Calu3 (cell line): ENCODE measurements around the gene ZDHHC24. TPM values are rescaled to one million over a fixed set of nuclear protein-coding genes. Genes with fewer than 3 reads are reported as not detected.

Experiments
- BruUV-seq: library from RNA; stranded (reverse); fragments of 400-500 nt; replicated peaks from 2 replicates; lab custom pipeline; 2021; lab: Mats Ljungman, UMichigan
- CTCF ChIA-PET: fragments of 300-600 bp; sonication (Branson Sonifier 250); formaldehyde crosslinking; loops from one replicate; lab custom pipeline; 2022; ENCODE audit warnings: antibody characterized with exemption; lab: Charles Lee
- DNase-seq: peaks from one replicate; pipeline ENCODE4 v3.0.0; 2022
- H3K27ac Mint-ChIP-seq: one replicate; pipeline ENCODE4 v1.8.0; 2022; ENCODE audit warnings: mixed read lengths; ENCODE audit not compliant: unreplicated experiment
- H3K27me3 Mint-ChIP-seq: one replicate; pipeline ENCODE4 v1.8.0; 2022; ENCODE audit warnings: mixed read lengths; ENCODE audit not compliant: unreplicated experiment
- H3K36me3 Mint-ChIP-seq: one replicate; pipeline ENCODE4 v1.8.0; 2022; ENCODE audit warnings: mild to moderate bottlenecking, moderate library complexity, mixed read lengths; ENCODE audit not compliant: insufficient read depth, unreplicated experiment
- H3K4me1 Mint-ChIP-seq: one replicate; pipeline ENCODE4 v1.8.0; 2022; ENCODE audit warnings: mild to moderate bottlenecking, low read depth, mixed read lengths; ENCODE audit not compliant: unreplicated experiment
- H3K4me3 Mint-ChIP-seq: one replicate; pipeline ENCODE4 v1.8.0; 2022; ENCODE audit warnings: mild to moderate bottlenecking, low read depth, moderate library complexity, mixed read lengths; ENCODE audit not compliant: unreplicated experiment
- H3K9me3 Mint-ChIP-seq: one replicate; pipeline ENCODE4 v1.8.0; 2022; ENCODE audit warnings: low read depth, mixed read lengths; ENCODE audit not compliant: unreplicated experiment
- CTCF ChIP-seq: fragments of 200-600 bp; IDR thresholded peaks from one replicate; pipeline ENCODE4 v1.8.0; 2022; ENCODE audit warnings: antibody characterized with exemption; ENCODE audit not compliant: unreplicated experiment
- intact Hi-C: fragments of 100-400 bp; cut with micrococcal nuclease; formaldehyde crosslinking; loops from one replicate; pipeline ENCODE4 v1.10.0; 2022; ENCODE audit not compliant: unreplicated experiment
- total RNA-seq: library from RNA; stranded (reverse); gene quantifications from 2 replicates; pipeline ENCODE4 v1.2.3, GENCODE V29; 2022

Gene ZDHHC24
- total RNA-seq, 1 experiment from 2014 or later: 15.1 TPM

GRCh38 chr11:66550887-66551286, 5.0 kb upstream of the ZDHHC24 start:
- CTCF ChIA-PET: no interaction called here
- Mint-ChIP-seq H3K27ac (no peak overlapping the region), H3K36me3 (peaks cover 5% of the 10 kb centered on the region), H3K27me3 (peaks cover 49% of the 10 kb centered on the region), H3K9me3 (no peaks in the 10 kb centered on the region), H3K4me3 (no peak overlapping the region), H3K4me1 (no peaks in the 10 kb centered on the region)
- no peak for TF ChIP-seq CTCF
- DNase-seq: no peak
- intact Hi-C loops: no loop called here
- no TSS peak for BruUV-seq

- DNase-seq: no peak
- Mint-ChIP-seq H3K4me1 (no peaks in the 10 kb centered on the region), H3K4me3 (no peak overlapping the region), H3K36me3 (peaks cover 12% of the 10 kb centered on the region), H3K27ac (no peak overlapping the region), H3K9me3 (no peaks in the 10 kb centered on the region), H3K27me3 (peaks cover 37% of the 10 kb centered on the region)
- CTCF ChIA-PET: no interaction called here
- intact Hi-C loops: no loop called here
- BruUV-seq: no TSS peak
- TF ChIP-seq CTCF: no peak
Observed at GRCh38 chr11:66549696-66550095, 3.8 kb upstream of the ZDHHC24 start.

GRCh38 chr11:66548774-66549630, 3.2 kb upstream of the ZDHHC24 start:
- Mint-ChIP-seq H3K4me1 (peaks cover 6% of the 10 kb centered on the region), H3K4me3 (no peak overlapping the region), H3K36me3 (peaks cover 12% of the 10 kb centered on the region), H3K27ac (no peak overlapping the region), H3K9me3 (no peaks in the 10 kb centered on the region), H3K27me3 (peaks cover 31% of the 10 kb centered on the region)
- DNase-seq: no peak
- no peak for TF ChIP-seq CTCF
- no TSS peak for BruUV-seq
- intact Hi-C loops: no loop called here
- CTCF ChIA-PET: interaction anchor here (0.7 kb wide), 1 partner anchor 120 kb away, joined by 3 read pairs; no protein-coding TSS in a partner anchor

GRCh38 chr11:66548041-66548440, 2.2 kb upstream of the ZDHHC24 start:
- peaks cover 6% of the 10 kb centered on the region for H3K4me1 Mint-ChIP-seq
- H3K9me3 Mint-ChIP-seq: no peaks in the 10 kb centered on the region
- no TSS peak for BruUV-seq
- intact Hi-C loops: no loop called here
- no peak overlapping the region for H3K27ac Mint-ChIP-seq
- H3K4me3 Mint-ChIP-seq: no peak overlapping the region
- CTCF ChIA-PET: no interaction called here
- peaks cover 12% of the 10 kb centered on the region for H3K36me3 Mint-ChIP-seq
- no peak for DNase-seq
- TF ChIP-seq CTCF: no peak
- peaks cover 31% of the 10 kb centered on the region for H3K27me3 Mint-ChIP-seq
